UCSD-AML1 (cell line): Measurements from ENCODE around the gene ST8SIA3.
"Not testable (repeated sequence)": the region's sequence is repeated elsewhere in the genome, so short reads cannot be mapped to it uniquely, and the experiment has no call there.

Experiments
- DNase-seq: peaks from one replicate; lab custom pipeline; 2025; ENCODE audit not compliant: unreplicated experiment; lab: John Stamatoyannopoulos, UW

The ST8SIA3 gene

GRCh38 chr18:57364460-57364859 is 12.1 kb downstream of the ST8SIA3 start:
- DNase-seq, result no peak

- DNase-seq, result no peak
Measured at GRCh38 chr18:57366528-57367081, 14.2 kb downstream of the ST8SIA3 start.

- no peak for DNase-seq
Measured at GRCh38 chr18:57372444-57372843, 20.1 kb downstream of the ST8SIA3 start.

GRCh38 chr18:57373017-57373416 is 20.7 kb downstream of the ST8SIA3 start:
- DNase-seq, result no peak

- DNase-seq, result no peak
Measured at GRCh38 chr18:57376503-57376902, 24.1 kb downstream of the ST8SIA3 start.

- DNase-seq, result no peak
Measured at GRCh38 chr18:57389271-57389670, 36.9 kb downstream of the ST8SIA3 start.

- no peak for DNase-seq
Measured at GRCh38 chr18:57390044-57390443, 37.7 kb downstream of the ST8SIA3 start.

GRCh38 chr18:57394749-57395148 is 42.4 kb downstream of the ST8SIA3 start:
- not testable (repeated sequence) for DNase-seq

GRCh38 chr18:57396831-57397230 is 44.5 kb downstream of the ST8SIA3 start:
- DNase-seq, result not testable (repeated sequence)

- DNase-seq, result no peak
Measured at GRCh38 chr18:57397440-57398132, 45.2 kb downstream of the ST8SIA3 start.

- no peak for DNase-seq
Measured at GRCh38 chr18:57404345-57404744, 52.0 kb downstream of the ST8SIA3 start.

- no peak for DNase-seq
Measured at GRCh38 chr18:57409650-57410049, 57.3 kb downstream of the ST8SIA3 start.

GRCh38 chr18:57410749-57411148 is 58.4 kb downstream of the ST8SIA3 start:
- DNase-seq, result no peak

GRCh38 chr18:57416542-57416941 is 64.2 kb downstream of the ST8SIA3 start:
- no peak for DNase-seq
